Smooth muscle cell (in vitro differentiated cells): ENCODE results near the gene MFSD6L. TPM values are rescaled to one million over a fixed set of nuclear protein-coding genes. Genes with fewer than 3 reads are reported as not detected.
A peak's percentile ranks its signal among the peaks of the same experiment; 100 is the strongest.
"Not testable (repeated sequence)": the region's sequence is repeated elsewhere in the genome, so short reads cannot be mapped to it uniquely, and the experiment has no call there.

Experiments
- DNase-seq: peaks from one replicate; lab custom pipeline; 2025; ENCODE audit not compliant: unreplicated experiment; lab: John Stamatoyannopoulos, UW
- H2AFZ ChIP-seq: fragments of 200-600 bp; sonication (generic); 2 replicates; pipeline ENCODE4 v1.6.0; 2016; ENCODE audit warnings: antibody characterized with exemption, low read depth, mild to moderate bottlenecking
- H3F3A ChIP-seq: fragments of 200-600 bp; sonication (generic); 2 replicates; pipeline ENCODE4 v1.6.0; 2017; ENCODE audit warnings: antibody characterized with exemption, low read depth
- H3K27ac ChIP-seq: fragments of 200-600 bp; sonication (generic); 2 replicates; pipeline ENCODE4 v1.5.1; 2016; ENCODE audit warnings: low read depth, mild to moderate bottlenecking
- H3K27me3 ChIP-seq: fragments of 200-600 bp; sonication (generic); 2 replicates; pipeline ENCODE4 v1.6.1; 2016; ENCODE audit warnings: low read depth, mild to moderate bottlenecking
- H3K36me3 ChIP-seq: fragments of 200-600 bp; sonication (generic); 2 replicates; pipeline ENCODE4 v1.5.1; 2016; ENCODE audit warnings: low read depth
- H3K4me1 ChIP-seq: fragments of 200-600 bp; sonication (generic); 2 replicates; pipeline ENCODE4 v1.5.1; 2016; ENCODE audit warnings: low read depth
- H3K4me2 ChIP-seq: fragments of 200-600 bp; sonication (generic); 2 replicates; pipeline ENCODE4 v1.6.0; 2016; ENCODE audit warnings: mild to moderate bottlenecking
- H3K4me3 ChIP-seq: fragments of 200-600 bp; sonication (generic); 2 replicates; pipeline ENCODE4 v1.5.1; 2016; ENCODE audit warnings: mild to moderate bottlenecking
- H3K79me2 ChIP-seq: fragments of 200-600 bp; sonication (generic); 2 replicates; pipeline ENCODE4 v1.6.0; 2016; ENCODE audit warnings: low read depth, mild to moderate bottlenecking
- H3K9ac ChIP-seq: fragments of 200-600 bp; sonication (generic); 2 replicates; pipeline ENCODE4 v1.6.0; 2016; ENCODE audit warnings: low read depth
- H3K9me3 ChIP-seq: fragments of 200-600 bp; sonication (generic); replicated peaks from 2 replicates; pipeline ENCODE4 v1.5.1; 2016; ENCODE audit warnings: low read depth
- H4K20me1 ChIP-seq: fragments of 200-600 bp; sonication (generic); 2 replicates; pipeline ENCODE4 v1.6.0; 2016; ENCODE audit warnings: low read depth
- CTCF ChIP-seq: fragments of 200-600 bp; sonication (generic); IDR thresholded peaks from 2 replicates; pipeline ENCODE4 v1.5.1; 2017; ENCODE audit warnings: borderline replicate concordance, mild to moderate bottlenecking, antibody characterized with exemption; ENCODE audit not compliant: insufficient read depth, poor library complexity, severe bottlenecking
- WGBS: methylation state at CpG from one replicate; pipeline ENCODE4 v1.1.7; 2016; ENCODE audit warnings: low lambda C conversion rate; 5-methylcytosine and 5-hydroxymethylcytosine counted together
- polyA plus RNA-seq: library from polyadenylated mRNA; unstranded; fragments of >200 nt; fragmentation: Nextera tagmentation; extraction: Ambion mirVana; gene quantifications from 2 replicates; pipeline ENCODE4 v1.2.1, GENCODE V29; 2016
- total RNA-seq: library from RNA; depleted of rRNA; stranded (reverse); fragments of >200 nt; gene quantifications from 2 replicates; pipeline ENCODE4 v1.2.3, GENCODE V29; 2014

Gene MFSD6L
- total and polyA plus RNA-seq, 2 experiments from 2014 or later = 0.13 TPM; not detected in 1

- no peaks in the 10 kb centered on the region for H3K4me1 ChIP-seq
- H3K4me2 ChIP-seq = no peak overlapping the region
- no peaks in the 10 kb centered on the region for H3K9me3 ChIP-seq
- no peak overlapping the region for H3K9ac ChIP-seq
- H3K79me2 ChIP-seq = no peaks in the 10 kb centered on the region
- no peak for TF ChIP-seq CTCF
- H3F3A ChIP-seq = no peaks in the 10 kb centered on the region
- H2AFZ ChIP-seq = no peak overlapping the region
- peaks cover 19% of the 10 kb centered on the region for H3K27me3 ChIP-seq
- H3K4me3 ChIP-seq = no peak overlapping the region
- no peak for DNase-seq
- no peak overlapping the region for H3K27ac ChIP-seq
- H3K36me3 ChIP-seq = no peaks in the 10 kb centered on the region
- H4K20me1 ChIP-seq = no peaks in the 10 kb centered on the region
- 91% methylated on average over 8 of the region's 8 CpGs for WGBS
These were observed 18.9 kb upstream of the MFSD6L start for GRCh38 chr17:8818047-8818446.

- Histone ChIP-seq H2AFZ (peak overlapping the region; percentile 41), H3K36me3 (no peaks in the 10 kb centered on the region), H3K4me2 (no peak overlapping the region), H3K27ac (no peak overlapping the region), H3K4me3 (no peak overlapping the region), H3K9ac (no peak overlapping the region), H3K9me3 (no peaks in the 10 kb centered on the region), H3F3A (no peaks in the 10 kb centered on the region), H4K20me1 (no peaks in the 10 kb centered on the region), H3K27me3 (no peaks in the 10 kb centered on the region), H3K4me1 (no peaks in the 10 kb centered on the region), H3K79me2 (no peaks in the 10 kb centered on the region)
- DNase-seq = no peak
- no peak for TF ChIP-seq CTCF
- WGBS = 42% methylated on average over 4 of the region's 4 CpGs
These were observed 7.9 kb upstream of the MFSD6L start for GRCh38 chr17:8806926-8807550.

- no peaks in the 10 kb centered on the region for H3K27me3 ChIP-seq
- H4K20me1 ChIP-seq = no peaks in the 10 kb centered on the region
- H2AFZ ChIP-seq = peak overlapping the region; percentile 41
- TF ChIP-seq CTCF = no peak
- H3K79me2 ChIP-seq = no peaks in the 10 kb centered on the region
- H3K27ac ChIP-seq = no peak overlapping the region
- H3K9me3 ChIP-seq = no peaks in the 10 kb centered on the region
- H3F3A ChIP-seq = no peaks in the 10 kb centered on the region
- H3K4me3 ChIP-seq = no peak overlapping the region
- no peak overlapping the region for H3K4me2 ChIP-seq
- H3K4me1 ChIP-seq = no peaks in the 10 kb centered on the region
- no peak for DNase-seq
- 88% methylated on average over 3 of the region's 3 CpGs for WGBS
- H3K9ac ChIP-seq = no peak overlapping the region
- H3K36me3 ChIP-seq = no peaks in the 10 kb centered on the region
These were observed 7.2 kb upstream of the MFSD6L start for GRCh38 chr17:8806253-8806925.

- H3K79me2 ChIP-seq, H3K27me3 ChIP-seq, H3K4me3 ChIP-seq, H3K36me3 ChIP-seq, H4K20me1 ChIP-seq, H3K4me1 ChIP-seq, H3K27ac ChIP-seq, H3F3A ChIP-seq, H3K9ac ChIP-seq, H2AFZ ChIP-seq, DNase-seq, H3K9me3 ChIP-seq, H3K4me2 ChIP-seq: not testable (repeated sequence)
- WGBS = 92% methylated on average over 10 of the region's 10 CpGs
These were observed 6.2 kb upstream of the MFSD6L start for GRCh38 chr17:8805396-8805795.
